Glomerular endothelial cell (primary cell): ENCODE measurements around the gene ELAVL3. TPM values are rescaled to one million over a fixed set of nuclear protein-coding genes. Genes with fewer than 3 reads are reported as not detected.
"Not testable (repeated sequence)": the region's sequence is repeated elsewhere in the genome, so short reads cannot be mapped to it uniquely, and the experiment has no call there.

Source experiments
- DNase-seq: peaks from one replicate; pipeline ENCODE4 v3.0.0-alpha.2; 2011; ENCODE audit warnings: low read depth, low spot score; ENCODE audit errors: extremely low read depth
- total RNA-seq: library from RNA; depleted of rRNA; stranded (reverse); fragments of >200 nt; gene quantifications from 2 replicates; pipeline ENCODE4 v1.2.3, GENCODE V29; 2015

The ELAVL3 gene
- total RNA-seq, 1 donor from 2014 or later, result not detected

GRCh38 chr19:11445141-11445540, 35.7 kb downstream of the ELAVL3 start:
- no peak for DNase-seq

DNA sequence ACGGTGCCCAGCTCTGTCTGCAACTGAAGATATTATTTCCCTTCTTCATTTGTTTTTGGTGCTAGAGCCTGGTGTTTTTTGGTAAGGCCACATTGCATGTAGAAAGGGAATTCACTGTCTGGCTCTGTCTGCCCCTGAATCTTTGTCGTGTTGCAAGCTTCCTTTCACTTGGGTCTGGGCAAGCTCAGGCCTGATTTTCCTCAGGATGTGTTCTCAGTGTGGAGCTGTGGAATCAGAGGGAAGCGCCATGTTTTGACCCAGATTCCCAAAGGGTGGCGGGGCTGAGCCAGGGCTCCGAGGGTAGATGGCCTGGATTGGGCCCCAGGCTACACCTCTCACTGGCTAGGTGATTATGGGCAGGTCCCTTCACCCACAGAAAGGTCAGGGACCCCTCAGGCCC, 36.8 kb downstream of the ELAVL3 start:
- DNase-seq, result no peak

GRCh38 chr19:11437955-11438354, 42.9 kb downstream of the ELAVL3 start:
- no peak for DNase-seq

DNA sequence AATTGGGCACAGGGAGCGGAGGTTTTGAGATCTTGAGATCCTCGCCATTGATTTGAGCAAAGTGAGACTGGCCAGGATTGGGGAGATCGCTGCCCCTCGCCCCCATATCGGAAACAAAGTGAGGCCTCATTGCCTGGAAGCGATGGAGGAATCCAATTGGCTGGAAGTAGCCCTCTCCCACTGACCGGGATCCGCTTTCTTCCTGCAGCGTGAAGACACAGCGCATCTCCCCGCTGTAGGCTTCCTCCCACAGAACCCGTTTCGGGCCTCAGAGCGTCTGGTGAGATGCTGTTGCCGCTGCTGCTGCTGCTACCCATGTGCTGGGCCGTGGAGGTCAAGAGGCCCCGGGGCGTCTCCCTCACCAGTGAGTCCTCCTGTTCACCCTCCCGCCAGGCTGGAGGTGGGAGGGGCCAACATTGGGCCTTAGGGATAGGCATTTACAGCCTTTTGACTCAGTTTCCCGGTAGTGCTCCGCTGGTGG, 45.0 kb downstream of the ELAVL3 start:
- no peak for DNase-seq

- peak; percentile 97 for DNase-seq
Observed at GRCh38 chr19:11435057-11435832, 45.6 kb downstream of the ELAVL3 start, which contains the start of the genes ODAD3 and PRKCSH. Gene ODAD3 (minus strand): TSS chr19:11435121. CDS start chr19:11435016, 105 bp downstream. Gene PRKCSH (plus strand): TSS chr19:11435635. CDS start chr19:11436118, 483 bp downstream.

DNA sequence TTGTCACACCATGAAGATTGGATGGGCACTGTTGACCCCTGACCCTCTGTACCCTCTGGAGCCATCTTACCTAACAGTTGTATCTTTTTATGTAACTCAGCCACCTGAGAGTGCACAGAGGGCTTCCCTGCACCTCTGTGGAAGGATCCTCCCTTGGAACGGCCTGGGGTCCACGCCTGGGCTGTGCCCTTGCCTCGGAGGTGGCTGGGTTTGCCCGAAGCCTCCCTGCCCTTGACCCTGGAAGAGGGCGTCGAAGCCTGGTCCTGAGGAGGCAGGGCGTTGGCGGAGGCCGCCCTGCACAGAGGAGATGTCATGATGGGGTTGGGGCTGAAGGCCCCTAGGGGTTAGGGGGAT, 46.2 kb downstream of the ELAVL3 start:
- no peak for DNase-seq

DNA sequence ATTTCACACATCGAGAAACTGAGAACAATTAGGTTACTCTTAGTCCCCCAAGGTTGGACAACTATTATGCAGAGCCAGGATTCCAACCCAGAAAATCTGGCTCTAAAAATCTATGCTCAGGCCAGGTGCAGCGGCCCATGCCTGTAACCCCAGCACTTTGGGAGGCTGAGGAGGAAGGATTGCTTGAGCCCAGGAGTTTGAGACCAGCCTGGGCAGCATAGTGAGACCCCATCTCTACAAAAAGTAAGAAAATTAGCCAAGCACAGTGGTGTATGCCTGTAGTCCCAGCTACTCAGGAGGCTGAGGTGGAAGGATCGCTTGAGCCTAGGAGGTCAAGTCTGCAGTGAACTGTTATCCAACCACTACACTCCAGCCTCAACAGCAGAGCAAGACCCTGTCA, 47.3 kb downstream of the ELAVL3 start:
- not testable (repeated sequence) for DNase-seq

- no peak for DNase-seq
Observed at GRCh38 chr19:11426656-11427055, 54.2 kb downstream of the ELAVL3 start.

DNA sequence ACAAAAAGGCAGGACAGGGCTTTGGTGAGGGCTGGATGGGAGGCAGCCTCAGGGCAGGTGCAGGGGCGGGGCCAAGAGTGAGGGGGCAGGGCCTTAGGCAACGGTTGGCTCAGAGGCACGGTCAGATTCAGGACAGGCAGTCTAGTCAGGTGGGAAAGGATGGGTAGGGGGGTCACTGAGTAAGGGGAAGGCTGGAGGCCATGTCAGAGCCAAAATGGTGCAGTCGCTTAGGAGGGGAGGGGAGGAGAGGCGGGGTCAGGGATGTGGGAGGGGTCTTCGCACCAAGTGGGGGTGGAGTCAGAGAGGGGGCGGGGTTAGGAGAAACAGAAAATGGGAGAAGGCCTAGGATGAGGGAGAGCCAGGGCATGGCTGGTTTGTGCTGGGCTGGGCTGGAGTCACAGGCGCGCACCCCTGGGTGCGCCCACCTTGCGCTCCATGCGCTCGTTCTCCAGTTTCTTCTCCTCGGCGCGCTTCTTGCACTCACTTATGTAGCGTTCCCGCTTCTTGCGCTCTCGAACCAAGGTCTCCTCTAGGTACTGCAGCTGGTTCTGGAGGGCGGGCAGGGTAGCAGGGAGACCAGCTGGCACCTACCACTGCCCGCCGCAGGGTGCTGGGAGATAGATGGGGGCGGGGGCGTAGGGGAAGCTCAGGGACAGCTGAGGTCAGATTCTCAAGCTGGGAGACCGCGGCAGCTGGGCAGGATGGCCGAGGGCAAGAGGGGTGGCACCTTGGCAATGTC, 55.0 kb downstream of the ELAVL3 start:
- no peak for DNase-seq

DNA sequence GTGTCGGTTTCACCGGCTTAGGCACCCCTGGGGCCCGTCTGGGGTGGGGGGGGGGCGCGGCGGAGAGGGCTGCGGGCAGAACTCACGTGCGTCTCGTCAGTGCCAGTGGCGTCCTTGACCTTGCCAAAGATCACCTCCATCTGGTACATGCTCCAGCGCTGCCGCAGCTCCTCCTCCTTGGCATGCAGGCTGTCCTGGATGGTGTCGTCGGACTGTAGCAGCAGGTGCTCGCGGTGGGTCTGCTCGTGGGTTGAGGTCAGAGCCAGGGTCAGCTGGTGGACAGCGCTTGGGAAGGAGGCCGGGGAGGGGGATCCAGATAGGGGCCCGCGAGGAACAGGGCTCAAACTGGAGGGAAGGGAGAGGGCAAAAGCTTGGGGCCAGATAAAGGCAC, 57.1 kb downstream of the ELAVL3 start:
- no peak for DNase-seq

DNA sequence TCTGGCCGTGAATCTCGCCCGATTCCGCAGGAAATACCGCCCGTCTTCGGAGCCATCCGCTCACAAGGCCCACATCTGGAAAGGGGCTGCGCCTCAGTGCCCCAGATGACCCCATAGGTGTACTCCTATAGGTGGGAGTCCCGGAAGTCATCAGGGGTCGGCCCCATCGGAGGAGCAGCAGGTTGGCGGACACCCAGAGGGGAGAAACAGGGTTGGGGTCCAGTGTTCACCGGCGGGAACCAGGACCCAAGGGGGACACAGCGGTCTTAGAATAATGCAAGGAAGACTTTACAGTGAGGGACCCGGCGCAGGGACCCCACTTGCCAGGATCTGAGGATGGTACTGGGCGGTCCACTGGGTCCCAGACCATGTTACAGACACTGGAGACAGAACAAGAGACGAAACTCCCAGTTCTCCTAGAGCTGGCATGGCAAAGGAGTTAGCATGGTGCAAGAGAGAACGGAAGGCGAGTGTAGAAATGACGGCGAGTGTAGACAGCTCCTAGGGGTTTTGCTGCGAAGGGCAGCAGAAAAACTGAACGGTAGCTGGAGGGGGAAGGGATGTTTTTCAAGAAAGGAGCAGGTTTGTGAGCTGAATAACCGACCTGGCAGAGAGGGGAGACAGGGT, 57.6 kb downstream of the ELAVL3 start:
- DNase-seq, result no peak

- DNase-seq, result no peak
Observed at GRCh38 chr19:11422163-11423065, 58.4 kb downstream of the ELAVL3 start.

DNA sequence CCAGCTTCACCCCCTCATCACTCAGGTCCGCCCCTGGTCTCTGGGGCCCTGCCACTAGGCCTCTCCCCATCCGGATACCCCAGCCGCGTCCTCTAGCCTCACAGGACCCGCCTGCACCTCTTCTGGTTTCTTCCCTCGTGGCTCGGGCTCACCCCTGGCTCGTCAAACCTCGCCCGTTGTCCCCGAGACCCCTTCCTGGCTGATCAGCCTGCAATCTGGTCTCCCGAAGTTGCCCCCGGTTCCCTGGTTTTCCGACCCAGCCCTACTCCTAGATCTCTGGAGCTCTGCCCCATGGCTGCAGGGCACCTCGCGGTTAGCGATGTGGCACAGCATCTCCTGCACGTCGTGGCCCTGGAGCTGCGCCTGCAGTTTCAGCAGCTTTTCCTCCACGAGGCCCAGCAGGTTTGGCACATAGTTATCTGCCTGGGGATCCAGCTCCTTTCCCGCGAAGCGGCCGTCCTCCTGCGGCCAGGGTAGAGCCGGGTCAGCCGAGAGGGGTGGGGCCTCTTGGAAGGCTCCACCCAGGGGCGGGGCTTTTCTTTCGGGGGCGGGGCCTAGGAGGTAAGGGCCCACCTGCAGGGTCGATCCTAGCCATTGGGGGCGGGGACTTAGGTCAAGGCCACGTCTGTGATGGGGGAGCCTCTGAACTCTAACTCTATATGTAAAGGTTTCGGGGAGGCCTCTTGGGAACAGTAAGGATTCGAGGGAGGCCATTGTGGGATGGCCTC, 59.3 kb downstream of the ELAVL3 start:
- no peak for DNase-seq

- DNase-seq, result no peak
Observed at GRCh38 chr19:11420429-11421370, 60.1 kb downstream of the ELAVL3 start.

DNA sequence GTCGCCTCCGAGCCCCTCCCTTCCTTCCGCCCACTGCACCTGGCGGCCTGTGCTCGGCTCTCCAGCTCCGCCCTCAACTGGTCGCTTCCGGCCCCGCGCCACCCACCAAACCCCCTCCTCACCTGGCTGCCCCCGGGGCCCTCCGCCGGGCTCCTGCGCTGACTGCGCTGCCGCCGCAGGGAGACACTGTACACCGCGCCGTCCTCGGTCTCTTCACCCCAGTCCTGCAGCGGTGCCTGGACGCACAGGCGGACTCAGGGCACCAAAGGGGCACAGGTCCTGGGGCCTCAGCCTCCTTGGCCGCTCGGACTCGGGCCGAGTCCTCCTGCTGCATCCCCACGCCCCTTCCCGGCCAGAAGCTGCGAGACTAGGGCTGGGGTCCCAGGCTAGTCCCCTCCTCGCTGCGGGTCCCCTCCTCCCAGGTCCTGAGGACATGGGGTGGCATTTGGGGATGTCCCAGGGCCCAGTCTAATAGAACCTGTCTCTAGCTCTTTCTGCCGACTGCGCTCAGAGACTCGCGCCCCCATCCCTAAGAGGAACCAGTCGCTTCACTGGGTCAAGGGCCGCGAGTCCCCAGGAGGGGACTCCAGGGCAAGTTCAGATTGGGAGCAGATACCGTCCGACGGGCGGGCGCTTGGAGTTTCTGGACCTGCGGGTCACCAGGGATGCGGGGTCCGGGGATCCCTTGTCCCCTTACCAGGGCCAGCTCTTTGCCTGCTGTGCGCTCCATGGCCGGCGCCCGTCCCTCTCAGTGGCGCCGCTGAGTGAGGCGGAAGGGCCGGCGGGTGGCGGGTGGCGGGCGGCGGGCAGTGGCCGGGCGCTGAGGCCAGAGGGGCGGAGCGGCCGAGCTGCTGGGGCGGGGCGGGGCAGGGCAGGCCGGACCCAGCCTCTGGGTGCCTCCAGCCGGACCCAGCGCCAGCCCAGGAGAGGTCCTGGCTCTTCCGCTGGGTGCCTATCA, 62.0 kb downstream of the ELAVL3 start, which contains the start of gene RGL3:
Gene RGL3 (minus strand): TSS at position 766 of the 958 bp plus-strand sequence. CDS start 36 bp downstream, at position 730.
- no peak for DNase-seq

- no peak for DNase-seq
Observed at GRCh38 chr19:11418094-11418548, 62.7 kb downstream of the ELAVL3 start.

DNA sequence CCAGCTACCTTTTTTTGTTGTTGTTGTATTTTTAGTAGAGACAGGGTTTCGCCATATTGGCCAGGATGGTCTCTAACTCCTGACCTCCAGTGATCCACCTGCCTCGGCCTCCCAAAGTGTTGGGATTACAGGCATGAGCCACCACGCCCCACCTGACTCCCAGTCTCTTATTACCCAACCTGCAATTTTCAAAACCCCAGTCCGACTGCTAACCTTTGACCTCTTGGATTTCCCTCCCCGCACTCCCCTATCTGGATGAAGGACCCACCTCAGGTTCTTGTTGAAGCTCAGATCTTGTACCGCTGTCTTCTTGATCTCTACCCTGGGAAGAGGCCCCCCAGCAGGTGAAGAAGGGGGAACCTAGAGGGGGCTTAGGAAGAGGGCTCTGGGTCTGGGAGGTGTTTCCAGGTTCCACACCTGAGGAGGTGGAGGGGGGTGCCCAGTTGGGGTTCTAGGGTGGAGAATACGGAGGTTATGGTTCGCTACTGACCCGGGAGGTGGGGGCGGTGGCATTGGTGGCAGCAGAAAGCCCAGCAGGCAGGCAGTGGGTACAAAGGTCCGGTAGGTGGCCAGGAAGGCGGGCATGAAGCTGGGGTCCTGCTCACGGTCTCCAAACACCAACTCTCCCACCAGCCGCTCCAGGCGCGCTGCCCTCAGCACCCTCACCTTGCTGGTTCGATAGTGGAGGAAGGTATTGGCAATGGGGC, 64.3 kb downstream of the ELAVL3 start:
- no peak for DNase-seq
